PFSK-1 (cell line): ENCODE data around the gene ANKRD27.

Experiments
- FOXP2 ChIP-seq: optimal IDR thresholded peaks from 2 replicates; pipeline ENCODE3; 2011; ENCODE audit warnings: borderline replicate concordance, control low read depth, inconsistent platforms; ENCODE audit not compliant: insufficient read depth; ENCODE audit errors: extremely low read length, extremely low read depth
- POLR2AphosphoS5 ChIP-seq: IDR thresholded peaks from 2 replicates; pipeline ENCODE4 v1.6.1; 2012; ENCODE audit warnings: low read depth, mild to moderate bottlenecking, control low read depth, low read length, moderate library complexity
- TAF1 ChIP-seq: IDR thresholded peaks from 2 replicates; pipeline ENCODE4 v1.6.1; 2012; ENCODE audit warnings: low read length, control low read depth, borderline replicate concordance; ENCODE audit not compliant: insufficient read depth
- TF ChIP-seq, protein P1 (sequence below), 2 experiments: IDR thresholded peaks; 2 replicates each; pipeline versions ENCODE4 v1.6.1 to v1.8.0; 2011 to 2012; ENCODE audit warnings: low read depth in 2 of 2, low read length in 2 of 2, control low read depth in 1 of 2, inconsistent platforms in 1 of 2, mild to moderate bottlenecking in 1 of 2, moderate library complexity in 1 of 2; ENCODE audit not compliant: insufficient read depth in 1 of 2

- TF ChIP-seq POLR2AphosphoS5 (no peak), TAF1 (no peak), FOXP2 (no peak)
- TF ChIP-seq, protein P1, sequence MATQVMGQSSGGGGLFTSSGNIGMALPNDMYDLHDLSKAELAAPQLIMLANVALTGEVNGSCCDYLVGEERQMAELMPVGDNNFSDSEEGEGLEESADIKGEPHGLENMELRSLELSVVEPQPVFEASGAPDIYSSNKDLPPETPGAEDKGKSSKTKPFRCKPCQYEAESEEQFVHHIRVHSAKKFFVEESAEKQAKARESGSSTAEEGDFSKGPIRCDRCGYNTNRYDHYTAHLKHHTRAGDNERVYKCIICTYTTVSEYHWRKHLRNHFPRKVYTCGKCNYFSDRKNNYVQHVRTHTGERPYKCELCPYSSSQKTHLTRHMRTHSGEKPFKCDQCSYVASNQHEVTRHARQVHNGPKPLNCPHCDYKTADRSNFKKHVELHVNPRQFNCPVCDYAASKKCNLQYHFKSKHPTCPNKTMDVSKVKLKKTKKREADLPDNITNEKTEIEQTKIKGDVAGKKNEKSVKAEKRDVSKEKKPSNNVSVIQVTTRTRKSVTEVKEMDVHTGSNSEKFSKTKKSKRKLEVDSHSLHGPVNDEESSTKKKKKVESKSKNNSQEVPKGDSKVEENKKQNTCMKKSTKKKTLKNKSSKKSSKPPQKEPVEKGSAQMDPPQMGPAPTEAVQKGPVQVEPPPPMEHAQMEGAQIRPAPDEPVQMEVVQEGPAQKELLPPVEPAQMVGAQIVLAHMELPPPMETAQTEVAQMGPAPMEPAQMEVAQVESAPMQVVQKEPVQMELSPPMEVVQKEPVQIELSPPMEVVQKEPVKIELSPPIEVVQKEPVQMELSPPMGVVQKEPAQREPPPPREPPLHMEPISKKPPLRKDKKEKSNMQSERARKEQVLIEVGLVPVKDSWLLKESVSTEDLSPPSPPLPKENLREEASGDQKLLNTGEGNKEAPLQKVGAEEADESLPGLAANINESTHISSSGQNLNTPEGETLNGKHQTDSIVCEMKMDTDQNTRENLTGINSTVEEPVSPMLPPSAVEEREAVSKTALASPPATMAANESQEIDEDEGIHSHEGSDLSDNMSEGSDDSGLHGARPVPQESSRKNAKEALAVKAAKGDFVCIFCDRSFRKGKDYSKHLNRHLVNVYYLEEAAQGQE (IDR thresholded peaks at IDR 0.05; ENCODE audit: insufficient read depth in 1 of 2, low read depth in 2 of 2, low read length in 2 of 2) = no peak
These were observed 53.0 kb downstream of the ANKRD27 start for GRCh38 chr19:32622002-32622401.
